Activated CD4-positive, alpha-beta T cell treated with anti-CD3 and anti-CD28 coated beads for 48 hours (primary cell): ENCODE data around the gene TBX5.
A peak's percentile ranks its signal among the peaks of the same experiment; 100 is the strongest.
"Not testable (repeated sequence)": the region's sequence is repeated elsewhere in the genome, so short reads cannot be mapped to it uniquely, and the experiment has no call there.

Experiments
- DNase-seq: peaks from one replicate; pipeline ENCODE4 v3.0.0-alpha.2; 2020

The TBX5 gene

DNA sequence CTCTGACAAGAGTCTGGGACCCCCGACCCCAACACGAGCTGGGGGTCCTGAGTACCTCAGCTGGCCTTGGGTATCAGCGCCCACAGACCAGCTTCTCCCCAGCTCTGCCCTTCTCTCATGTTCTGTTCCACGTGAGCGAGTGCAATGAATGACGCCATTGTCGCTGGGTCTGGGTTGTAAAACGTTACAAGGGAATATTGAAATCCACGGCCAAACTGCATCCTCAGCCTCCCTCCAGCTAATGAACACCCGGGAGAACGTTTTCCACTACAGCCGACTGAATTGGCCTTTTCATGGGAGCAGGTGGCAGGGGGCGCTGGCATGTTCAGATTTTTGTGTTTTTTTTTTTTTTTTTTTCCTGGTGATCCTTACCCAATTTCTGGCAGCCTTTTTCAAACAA, 34.7 kb downstream of the TBX5 start:
- DNase-seq: no peak

DNA sequence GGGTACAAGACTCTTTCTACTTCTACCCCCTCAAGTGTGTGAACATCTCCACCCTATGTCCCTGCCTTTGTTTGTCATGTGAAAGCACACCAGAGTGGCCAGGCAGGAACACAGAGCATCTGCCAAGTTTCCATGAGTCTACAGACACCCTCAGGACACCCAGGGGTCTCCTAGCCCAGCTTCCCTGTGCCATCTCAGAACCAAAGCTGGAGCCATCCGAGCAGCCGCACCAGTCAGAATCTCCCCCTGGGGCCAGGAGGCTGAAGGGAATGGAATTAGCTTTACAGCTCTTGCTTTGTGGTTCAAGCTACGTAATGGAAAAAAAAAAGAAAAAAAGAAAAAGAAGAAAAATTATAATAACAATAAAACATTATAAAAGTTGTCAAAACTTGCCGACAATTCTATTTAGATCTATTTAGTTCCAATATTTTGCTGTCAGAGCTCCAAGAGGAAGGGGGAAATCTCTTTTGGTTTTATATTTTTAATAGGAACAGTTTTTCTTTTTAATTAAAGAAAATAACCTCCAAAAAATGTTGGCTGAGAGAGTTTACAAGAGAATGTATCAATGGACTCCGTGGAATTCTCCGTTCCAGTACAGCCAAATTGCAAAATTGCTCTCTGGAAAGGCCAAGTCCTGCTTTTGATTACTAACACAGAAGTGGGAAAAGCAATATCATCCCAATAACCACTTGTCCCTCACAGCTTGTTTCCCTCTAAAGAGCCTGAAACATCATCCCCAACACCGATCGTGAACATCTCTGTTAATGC, 37.1 kb downstream of the TBX5 start:
- no peak for DNase-seq

DNA sequence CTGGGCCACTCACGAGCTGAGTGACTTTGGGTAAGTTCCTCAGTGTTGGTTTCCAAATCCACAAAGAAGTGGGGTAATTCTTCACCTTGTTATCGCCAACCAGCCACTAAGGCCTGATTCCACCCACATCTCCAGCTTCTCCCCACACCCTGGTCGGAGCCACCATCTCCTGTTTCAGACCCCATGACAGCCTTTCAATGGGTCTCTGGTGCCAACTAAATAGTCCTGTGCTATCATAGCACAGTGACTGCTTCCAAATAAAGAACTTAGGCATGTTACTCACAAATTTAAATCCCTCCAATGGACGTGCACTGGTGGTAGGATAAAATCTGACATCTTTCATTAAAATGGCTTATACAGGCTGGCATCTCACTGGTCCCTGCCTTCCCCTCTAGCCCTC, 44.0 kb downstream of the TBX5 start:
- DNase-seq: no peak

DNA sequence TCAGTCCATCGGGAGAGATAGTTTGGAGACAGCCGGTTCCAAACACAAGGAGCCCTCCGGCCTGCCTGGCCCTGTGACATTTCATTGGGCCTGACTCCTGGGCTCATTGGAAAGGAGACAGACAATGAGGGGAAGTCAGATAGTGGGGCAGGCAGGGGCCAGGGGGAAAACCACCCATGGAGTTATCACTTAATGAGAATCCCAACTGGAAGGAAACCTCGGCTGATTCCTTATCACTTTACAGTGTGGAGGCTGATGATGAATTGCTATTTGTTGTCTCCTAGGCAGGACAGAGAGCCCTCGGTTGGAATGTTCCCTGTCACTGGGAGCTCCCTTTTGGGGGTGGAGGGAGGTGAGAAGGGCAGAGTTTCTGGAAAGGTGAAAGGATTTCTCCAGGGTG, 44.4 kb downstream of the TBX5 start:
- DNase-seq: no peak

DNA sequence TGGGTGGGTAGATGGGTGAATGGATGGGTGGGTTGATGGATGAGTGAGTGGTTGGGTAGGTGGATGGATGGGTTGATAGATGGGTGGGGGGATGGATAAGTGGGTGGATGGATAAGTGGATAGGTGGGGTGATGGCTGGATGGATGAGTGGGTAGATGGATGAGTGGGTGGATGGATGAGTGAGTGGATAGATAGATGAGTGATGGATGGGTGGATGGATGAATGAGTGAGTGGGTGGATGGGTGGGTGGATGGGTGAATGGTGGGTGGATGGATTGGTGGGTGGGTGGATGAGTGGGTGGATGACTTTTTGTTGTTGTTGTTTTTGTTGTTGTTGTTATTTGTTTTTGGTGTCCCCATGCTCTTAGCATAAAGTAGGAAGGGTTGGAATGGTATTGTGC, 45.5 kb downstream of the TBX5 start:
- DNase-seq: no peak

DNA sequence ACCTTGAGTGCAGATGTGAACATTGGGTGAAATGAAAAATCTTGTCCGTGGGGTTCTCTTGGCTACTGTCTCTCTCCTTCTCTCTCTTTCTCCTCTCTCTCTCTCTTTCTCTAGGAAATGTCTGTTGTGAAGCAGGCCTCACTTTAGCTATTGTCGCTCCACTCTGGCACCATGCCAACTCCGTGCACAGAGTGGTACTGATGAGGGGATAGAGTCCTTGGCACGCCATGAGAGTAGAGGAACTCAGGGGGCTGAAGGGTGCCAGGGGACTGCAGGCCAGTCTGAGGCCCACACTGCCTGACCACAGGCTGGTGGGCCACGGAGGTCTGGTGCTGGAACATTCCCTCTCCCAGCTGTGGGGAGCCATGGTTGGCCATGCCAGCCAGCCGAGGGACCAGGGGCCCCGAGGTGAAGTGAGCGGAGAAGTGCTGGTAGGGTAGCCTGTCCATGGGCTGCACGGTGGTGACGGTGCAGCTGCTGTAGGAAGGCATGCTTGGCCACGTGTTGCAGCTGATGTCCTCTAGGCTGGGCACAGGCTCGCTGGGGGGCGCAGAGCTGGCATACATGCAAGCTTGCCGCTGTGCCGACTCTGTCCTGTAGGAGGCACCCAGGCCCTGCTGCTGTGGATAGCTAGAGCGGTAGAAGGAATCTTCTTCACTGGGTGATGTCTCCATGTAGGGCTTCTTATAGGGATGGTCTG, 50.4 kb downstream of the TBX5 start:
- DNase-seq: peak; percentile 5

DNA sequence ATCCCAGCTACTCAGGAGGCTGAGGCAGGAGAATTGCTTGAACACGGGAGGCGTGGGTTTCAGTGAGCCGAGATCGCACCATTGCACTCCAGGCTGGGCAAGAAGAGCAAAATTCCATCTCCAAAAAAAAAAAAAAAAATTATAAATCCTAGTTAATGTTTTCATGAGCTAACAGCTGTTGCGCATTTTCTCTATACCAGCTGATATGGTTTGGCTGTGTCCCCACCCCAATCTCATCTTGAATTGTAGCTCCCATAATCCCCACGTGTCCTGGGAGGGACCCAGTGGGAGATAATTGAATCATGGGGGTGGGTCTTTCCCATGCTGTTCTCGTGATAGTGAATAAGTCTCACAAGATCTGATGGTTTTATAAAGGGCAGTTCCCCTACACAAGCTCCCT, 56.7 kb downstream of the TBX5 start:
- DNase-seq: not testable (repeated sequence)

DNA sequence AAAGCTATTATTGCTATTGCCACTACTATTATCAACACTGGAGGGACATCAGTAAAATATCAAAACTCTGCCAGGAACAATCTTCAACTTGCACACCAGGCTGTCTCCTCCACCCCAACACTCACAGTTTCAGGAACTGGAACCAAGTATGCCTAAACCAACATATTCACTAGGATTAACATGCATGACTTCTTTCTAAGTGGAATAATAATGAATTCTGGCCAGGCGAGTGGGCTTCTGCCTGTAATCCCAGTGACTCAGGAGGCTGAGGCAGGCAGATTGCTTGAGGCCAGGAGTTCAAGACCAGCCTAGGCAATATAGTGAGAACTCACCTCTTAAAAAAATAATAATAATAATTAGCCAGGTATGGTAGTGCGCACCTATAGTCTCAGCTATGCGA, 58.1 kb downstream of the TBX5 start:
- no peak for DNase-seq

DNA sequence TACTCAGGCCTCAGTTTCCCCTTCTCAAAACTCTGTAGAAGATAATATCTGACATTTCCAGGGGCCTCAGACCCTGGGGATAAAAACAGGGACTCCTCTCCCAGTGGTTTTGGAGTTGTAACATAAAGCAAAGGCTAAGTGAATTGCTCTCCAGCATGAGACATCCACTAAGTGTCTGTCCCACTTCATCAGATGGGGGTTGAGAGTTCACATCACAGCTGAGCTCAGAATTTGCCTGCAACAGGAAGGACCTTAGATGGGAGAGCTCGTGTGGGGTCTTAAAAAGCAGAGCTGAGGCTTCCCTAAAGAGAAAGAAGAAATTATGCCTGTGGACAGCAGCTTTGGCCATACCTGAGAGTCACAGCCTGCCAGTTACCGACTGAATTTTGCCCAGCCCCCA, 61.1 kb downstream of the TBX5 start:
- DNase-seq: no peak

DNA sequence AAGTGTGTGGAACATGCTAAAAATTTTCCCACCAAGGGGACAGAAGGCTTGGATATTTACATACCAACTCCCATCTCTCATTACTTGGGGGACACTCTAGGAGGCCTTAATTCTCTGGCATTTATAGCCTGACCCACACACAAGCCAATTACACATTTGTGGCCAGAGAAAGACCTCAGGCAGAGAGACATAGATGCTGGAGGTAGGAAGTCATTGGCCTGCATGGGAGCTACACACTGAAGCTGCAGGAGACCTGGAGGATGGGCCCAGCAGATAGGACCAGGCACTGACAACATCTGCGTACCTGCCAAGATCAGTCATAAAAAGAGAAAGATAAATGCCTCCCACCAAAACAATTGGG, 61.7 kb downstream of the TBX5 start:
- DNase-seq: no peak

DNA sequence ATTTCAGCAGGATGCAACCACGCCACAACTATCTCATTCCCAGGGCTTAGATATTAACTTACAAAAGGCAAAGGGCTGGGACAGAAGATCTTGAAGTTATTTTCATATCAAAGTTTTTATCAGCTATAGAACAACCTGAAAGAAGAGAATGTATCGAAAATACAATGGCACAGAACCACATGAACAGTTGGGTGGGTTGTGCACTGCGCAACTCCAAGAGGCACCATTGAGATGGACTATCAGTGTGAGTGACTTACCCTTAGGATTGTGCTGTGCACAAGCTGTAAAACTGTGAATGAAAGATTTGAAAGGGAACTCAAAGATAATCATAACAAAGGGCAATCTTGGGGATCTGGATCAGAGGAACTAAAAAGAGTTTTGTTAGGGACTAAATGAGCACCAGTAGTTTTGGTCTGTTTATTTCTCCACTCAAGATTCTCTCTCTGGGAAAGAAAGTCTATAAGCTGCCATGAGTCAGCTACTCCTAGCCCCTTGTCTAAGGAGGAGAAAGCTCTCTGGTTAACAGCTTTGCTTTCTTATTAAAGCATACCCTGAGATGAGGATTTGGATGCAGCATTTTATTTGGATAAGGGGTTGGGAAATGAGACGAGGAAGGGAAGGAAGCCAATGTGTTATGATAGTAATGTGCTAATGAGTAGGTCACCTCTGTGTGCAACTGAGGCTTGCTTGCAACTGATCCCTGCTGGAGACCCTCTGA, 62.2 kb downstream of the TBX5 start:
- DNase-seq: no peak

DNA sequence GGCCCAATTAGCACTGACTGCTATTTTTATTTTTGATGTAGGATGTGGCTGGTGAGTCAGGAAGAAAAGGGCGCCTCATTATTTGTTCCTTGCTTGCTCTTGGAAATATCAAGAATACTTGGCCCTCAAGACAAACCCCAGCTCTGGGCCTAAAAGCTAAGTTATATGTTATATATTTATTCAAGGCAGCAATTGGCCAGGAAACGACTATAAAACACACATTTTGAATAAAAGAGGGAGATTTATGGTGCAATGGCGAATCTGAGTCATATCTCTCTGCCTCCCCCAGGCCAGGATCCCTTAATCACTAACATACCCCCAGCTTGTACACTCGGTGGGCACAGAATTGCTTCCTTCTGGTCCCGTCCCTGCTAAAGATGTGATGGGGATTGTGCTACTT, 63.3 kb downstream of the TBX5 start:
- DNase-seq: no peak

DNA sequence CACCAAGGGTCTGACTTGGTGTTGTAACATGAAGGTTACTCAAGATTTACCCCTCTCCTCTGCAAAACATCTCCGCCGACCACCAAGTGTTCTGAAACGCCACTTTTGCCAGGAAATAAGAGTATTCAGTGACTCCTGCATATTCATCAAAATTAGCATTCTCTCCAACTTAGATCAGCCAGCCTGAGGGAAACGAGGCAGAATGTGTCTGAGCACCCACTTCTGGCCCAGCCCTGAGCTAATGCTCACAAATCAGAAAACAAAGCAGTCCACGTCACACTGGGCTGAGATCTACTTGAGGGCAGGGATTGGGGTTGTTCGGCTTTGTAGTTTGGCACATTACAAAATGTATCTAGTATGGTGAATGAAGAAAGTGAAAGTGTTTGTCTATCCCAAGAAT, 64.3 kb downstream of the TBX5 start:
- no peak for DNase-seq

DNA sequence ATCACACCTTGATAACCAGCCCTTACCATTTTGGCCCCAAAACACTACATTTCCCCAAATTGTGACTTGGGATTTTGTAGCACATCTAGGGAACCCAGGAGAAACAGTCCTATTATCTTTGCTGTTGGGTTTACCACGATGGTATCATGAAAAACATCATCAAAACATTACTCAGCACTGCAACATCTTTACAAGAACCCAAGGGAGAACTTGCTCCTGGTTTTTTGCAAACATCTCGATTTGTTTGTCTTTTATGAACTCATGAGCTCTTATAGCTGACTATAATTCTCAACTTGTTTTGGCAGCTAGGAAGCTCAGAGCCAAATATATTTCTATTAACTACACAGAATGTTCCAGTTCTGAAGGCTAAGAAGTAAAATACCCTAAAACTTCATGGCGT, 65.7 kb downstream of the TBX5 start:
- DNase-seq: no peak

DNA sequence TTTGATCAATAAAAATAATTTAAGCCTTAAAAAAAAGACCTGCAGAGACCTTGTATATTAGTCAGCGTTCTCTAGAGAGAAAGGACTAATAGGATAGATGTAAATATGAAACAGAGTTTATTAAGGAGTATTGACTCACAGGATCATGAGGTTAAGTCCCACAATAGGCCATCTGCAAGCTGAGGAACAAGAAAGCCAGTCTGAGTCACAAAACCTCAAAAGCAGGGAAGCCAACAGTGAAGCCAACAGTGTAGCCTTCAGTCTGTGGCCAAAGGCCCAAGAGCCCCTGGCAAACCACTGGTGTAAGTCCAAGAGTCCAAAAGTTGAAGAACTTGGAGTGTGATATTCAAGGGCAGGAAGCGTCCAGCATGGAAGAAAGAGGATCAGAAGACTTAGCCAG, 66.3 kb downstream of the TBX5 start:
- no peak for DNase-seq

DNA sequence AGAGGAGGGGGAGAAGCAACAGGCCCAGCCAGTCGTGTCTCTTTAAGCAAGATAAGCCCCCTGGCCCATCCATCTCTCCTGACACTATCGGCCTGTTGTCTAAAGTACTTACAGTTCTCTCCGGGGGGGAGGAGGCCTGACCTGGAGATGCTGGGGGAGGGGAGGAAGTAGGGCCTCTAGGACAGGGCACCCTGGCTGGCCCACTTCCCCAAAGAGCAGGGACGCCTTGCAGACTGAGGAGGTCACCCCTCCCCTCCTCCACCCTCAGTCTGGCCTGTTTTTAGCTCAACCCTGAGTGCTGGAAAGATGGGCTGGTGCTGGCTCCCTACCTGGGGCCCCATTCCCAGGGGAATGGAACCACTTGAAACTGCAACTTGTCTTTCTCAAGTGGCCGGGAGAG, 70.3 kb downstream of the TBX5 start:
- DNase-seq: no peak

DNA sequence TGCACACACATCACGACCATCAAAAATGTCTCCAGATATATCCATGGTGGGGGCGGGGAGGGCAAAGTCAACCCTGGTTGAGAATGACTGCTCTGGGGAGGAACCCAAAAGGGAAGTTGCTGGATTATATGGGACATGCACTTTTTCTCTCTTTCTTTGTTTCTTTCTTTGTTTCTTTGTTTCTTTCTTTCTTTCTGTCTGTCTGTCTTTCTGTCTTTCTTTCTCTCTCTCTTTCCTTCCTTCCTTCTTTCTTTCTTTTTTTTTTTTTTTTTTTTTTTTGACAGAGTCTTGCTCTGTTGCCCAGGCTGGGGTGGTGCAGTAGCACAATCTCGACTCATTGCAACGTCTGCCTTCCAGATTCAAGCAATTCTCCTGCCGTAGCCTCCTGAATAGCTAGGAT, 71.5 kb downstream of the TBX5 start:
- no peak for DNase-seq

DNA sequence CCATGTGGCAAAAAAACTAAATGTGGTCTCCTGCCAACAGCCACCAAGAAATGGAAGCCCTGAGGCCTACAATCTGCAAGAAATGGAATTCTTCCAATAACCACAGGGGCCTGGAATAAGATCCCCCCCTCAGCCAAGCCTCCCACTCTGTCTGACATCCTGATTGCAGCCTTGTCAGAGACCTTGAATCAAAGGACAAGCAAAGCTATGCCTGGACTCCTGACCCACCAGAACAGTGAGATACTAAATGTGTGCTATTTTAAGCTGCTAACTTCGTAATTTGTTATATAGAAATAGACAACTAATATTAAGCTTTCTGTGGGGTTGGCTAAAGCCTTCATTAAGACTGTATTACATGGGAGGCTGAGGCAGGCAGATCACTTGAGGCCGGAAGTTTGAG, 77.7 kb downstream of the TBX5 start:
- DNase-seq: no peak

DNA sequence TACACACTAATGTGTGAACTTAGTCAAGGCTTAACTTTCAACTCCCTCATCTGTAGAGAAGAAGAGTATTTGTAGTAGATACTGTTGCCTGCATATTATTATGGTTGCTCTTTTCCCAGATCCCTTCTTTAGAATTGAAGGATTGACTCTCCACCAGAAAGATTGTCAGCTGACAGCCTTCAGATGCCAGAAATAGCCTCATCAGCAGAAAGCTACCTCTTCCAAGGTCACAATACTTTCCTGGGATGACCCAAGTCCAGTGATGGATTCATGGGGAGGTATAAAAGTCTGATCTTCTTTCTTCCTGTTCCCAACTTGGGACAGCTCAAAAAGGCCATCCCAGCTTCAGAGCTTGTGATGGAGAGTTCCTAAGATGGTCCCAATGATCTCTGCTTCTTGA, 78.2 kb downstream of the TBX5 start:
- DNase-seq: no peak

DNA sequence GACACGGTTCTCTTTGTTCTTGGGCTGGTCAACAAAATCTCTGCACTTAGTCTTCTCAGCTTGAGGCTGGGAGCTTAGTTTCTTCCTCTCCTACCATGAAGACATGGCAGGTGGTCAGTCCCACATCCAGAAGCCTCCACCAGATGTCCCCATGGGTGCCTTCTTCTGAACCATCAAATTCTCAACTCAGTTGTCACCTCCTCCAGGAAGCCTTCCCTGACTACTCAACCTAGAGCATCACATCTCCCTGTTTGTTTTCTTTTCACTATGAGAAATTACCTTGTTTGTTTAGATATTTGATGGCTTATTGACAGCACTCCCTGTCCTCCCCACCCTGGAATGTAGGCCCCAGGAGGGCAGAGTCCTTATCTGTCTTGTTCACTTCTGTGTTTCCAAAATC, 84.4 kb downstream of the TBX5 start:
- no peak for DNase-seq

DNA sequence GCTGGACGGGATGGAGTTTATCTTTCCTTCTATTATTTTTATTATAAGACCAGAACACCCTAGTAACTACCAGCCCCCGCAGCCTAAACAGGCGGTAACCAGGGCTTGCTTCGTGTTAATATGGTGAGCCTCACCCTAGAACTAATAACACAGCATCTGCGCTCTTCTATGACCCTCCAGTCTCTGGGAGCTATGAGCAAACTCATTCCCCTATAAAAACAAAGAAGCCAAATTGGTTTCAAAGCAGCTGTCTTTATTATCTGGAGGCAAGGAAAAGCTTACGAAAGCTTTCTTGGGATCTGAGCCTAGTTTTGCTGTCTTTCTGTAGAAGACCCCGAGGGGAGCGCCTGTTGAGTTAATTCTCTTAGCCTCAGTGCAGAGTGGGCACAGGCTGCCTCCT, 85.0 kb downstream of the TBX5 start:
- no peak for DNase-seq

DNA sequence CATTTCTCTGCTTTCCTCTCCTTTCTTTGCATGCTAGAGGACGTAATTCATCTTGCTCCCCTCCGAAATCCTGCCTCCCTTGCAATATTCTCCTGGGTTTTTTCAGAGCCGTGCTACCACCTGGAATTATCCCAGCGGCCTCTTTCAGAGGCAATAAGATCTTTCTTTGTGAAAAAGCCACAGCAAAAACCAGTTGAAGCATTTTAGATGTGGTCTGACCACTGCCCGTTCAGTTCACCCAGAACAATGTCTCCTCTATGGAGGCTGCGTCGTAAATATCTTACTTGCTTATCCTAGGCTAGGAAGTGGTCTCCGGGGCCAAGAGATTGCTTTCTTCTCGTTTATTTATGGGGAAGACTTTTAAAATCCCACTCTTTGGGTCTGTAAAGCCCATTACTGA, 85.8 kb downstream of the TBX5 start:
- DNase-seq: no peak

DNA sequence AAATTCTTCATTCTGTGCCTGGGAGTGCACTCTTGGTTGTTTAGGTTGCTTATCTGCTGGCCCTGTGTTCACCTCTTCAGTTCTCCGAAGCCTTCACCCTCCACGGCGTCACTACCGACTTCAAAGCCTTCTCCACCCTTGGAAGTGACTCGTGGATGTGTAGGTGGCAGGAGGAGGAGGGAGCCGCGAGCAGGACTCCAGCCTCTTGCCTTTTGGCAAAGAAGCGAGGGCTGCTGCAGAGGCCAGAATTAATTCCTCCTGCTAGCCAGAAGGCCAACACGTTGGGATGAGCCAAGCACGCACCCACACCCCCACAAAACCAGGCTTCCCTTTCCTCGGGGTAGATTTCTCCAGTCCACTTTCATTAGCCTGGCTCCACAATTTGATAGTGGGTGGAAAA, 86.5 kb downstream of the TBX5 start:
- no peak for DNase-seq

DNA sequence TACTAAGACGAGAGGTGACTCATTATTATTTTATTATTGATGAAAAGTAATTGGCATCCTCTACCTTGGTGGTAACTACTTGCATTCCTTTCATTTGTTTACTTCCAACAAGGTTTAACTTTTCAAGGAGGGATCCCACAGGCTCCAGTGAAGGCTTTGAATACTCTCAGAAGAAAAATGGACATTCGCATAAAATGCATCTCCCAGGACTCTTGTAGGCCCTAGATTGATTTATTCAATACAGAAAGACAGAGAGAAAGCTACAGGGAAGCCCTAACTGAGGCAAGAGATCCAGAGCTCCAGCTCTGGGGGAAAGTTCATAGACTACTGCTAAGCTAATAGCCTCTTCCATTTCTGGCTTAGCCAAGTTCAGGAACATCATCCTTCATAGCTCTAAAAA, 87.0 kb downstream of the TBX5 start:
- no peak for DNase-seq
